Subcutaneous adipose tissue (tissue), 4 donors: ENCODE data around the gene CERT1. TPM values are rescaled to one million over a fixed set of nuclear protein-coding genes. Genes with fewer than 3 reads are reported as not detected.

Experiments used
- small RNA-seq: library from RNA; depleted of rRNA; stranded (forward); fragments of <200 nt; gene quantifications from one replicate; pipeline ENCODE3, GENCODE V24; 2016
- total RNA-seq, 4 donors: library from RNA; depleted of rRNA; stranded (reverse); fragments of >200 nt; gene quantifications; one replicate each; pipeline ENCODE4 v1.1.0, GENCODE V29; 2016
- TF ChIP-seq, protein P1 (sequence below): fragments of 450-650 bp; IDR thresholded peaks from one replicate; pipeline ENCODE4 v1.5.1; 2016; ENCODE audit warnings: low read depth, mild to moderate bottlenecking, control low read depth, antibody characterized with exemption, moderate library complexity

The CERT1 gene
- total RNA-seq, 4 donors from 2014 or later = 77.6 to 106 (median 86.1) TPM

DNA sequence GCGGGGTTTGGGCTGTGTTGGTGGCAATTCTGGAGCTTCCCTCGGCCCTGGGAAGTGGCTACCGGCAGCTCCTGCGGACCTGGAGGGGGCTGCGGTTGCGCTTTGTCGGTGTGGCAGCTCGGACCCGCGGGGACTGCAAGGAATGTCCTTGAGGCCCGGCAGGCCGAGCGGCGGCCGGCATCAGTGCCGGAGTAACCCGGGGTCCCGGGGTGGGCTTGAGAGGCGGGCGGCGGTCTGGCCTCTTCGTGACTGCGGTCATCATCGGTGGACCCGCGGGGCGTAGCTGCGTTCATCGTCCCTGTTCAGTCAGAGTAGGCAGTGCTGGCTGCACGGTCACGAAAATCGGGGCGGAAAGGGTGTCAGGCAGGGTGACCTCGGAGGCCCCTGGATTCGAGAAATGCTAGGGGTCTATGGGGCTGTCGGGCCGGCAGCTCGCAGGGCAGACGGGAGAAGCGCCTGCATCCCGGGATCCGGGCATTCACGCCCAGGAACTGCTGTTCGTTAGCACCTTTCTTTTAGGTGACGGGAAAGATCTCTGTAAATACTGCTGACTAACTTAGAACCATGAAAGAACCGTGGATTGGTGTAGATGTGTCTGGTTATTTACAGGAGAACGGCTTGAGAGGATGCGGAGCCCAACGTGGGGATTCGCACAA lies 173.9 kb downstream of the CERT1 start:
- TF ChIP-seq, protein P1, sequence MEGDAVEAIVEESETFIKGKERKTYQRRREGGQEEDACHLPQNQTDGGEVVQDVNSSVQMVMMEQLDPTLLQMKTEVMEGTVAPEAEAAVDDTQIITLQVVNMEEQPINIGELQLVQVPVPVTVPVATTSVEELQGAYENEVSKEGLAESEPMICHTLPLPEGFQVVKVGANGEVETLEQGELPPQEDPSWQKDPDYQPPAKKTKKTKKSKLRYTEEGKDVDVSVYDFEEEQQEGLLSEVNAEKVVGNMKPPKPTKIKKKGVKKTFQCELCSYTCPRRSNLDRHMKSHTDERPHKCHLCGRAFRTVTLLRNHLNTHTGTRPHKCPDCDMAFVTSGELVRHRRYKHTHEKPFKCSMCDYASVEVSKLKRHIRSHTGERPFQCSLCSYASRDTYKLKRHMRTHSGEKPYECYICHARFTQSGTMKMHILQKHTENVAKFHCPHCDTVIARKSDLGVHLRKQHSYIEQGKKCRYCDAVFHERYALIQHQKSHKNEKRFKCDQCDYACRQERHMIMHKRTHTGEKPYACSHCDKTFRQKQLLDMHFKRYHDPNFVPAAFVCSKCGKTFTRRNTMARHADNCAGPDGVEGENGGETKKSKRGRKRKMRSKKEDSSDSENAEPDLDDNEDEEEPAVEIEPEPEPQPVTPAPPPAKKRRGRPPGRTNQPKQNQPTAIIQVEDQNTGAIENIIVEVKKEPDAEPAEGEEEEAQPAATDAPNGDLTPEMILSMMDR = no peak

DNA sequence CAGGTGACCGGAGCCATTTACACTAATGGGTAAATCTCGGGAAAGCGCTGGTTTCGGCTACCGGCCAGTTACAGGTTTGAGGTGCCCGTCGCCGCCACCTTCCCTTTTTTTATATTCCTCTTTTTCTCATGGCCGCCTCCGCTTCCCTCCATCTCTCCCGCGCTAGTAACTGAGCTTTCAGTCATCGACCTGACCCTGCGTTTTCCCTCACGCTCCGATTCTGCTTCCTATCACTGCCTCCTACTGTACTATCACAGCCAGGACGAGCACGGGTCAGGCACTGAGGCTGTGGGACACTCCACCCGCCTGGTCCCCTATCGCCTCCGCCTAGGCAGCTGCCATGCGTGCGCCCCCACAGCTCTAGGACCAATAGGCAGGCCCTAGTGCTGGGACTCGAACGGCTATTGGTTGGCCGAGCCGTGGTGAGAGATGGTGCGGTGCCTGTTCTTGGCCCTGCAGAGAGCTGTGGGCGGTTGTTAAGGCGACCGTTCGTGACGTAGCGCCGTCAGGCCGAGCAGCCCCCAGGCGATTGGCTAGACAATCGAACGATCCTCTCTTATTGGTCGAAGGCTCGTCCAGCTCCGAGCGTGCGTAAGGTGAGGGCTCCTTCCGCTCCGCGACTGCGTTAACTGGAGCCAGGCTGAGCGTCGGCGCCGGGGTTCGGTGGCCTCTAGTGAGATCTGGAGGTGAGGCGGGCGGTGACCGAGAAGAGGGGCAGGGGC lies 174.7 kb downstream of the CERT1 start, which contains the start of gene HMGCR:
TSS of gene HMGCR (plus strand) at position 606 of the 722 bp plus-strand sequence. CDS start 5,386 bp downstream, outside the sequence.
- TF ChIP-seq, protein P1 = no peak

DNA sequence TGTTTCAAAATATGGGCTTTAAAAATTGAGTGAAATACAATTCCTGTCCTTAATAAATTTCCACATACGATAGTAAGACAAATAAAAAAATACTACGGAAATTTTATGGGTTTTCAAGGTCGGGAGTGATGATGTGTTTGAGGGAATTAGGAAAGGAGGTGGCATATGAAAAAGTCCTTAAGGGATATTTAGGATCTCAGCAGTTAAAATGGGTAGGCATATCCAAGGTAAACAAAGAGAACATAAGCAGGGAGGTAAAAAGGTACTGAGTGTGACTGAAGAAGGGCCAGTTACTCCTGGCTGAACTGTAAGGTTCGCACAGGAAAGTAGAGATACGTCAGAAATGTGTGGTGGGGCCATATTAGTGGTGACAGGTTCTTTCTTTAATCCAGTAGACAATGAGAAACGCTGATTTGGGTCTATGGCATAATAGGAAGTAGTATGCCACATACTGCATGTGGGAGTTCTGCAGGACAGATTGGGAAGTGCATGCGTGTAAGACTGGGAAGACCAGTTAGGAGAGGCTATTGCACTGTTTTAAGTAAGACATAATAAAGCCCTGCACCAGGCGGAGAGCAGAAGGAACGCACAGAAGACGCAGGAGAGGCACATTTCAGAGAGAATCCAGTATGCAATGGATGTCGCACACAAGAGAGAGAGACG lies 175.3 kb downstream of the CERT1 start:
- TF ChIP-seq, protein P1 = no peak

DNA sequence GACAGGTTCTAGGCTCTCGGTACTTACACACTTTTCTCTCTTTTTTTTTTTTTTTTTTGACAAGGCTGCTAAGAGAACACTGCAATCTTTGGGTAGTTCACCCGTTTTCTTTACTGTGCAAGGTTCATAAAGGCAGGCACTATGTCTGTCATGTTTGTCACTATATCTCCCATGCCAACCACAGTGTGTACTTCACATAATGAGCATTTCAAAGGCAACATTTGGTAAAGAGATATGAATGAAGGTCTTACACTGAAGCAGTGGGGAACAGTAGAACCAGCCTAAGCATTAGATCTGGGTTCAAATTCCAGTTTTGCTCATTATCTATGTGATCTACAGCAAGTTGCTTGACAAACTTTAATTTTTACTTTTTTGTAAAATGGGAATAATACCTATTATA lies 175.9 kb downstream of the CERT1 start:
- TF ChIP-seq, protein P1 = no peak

DNA sequence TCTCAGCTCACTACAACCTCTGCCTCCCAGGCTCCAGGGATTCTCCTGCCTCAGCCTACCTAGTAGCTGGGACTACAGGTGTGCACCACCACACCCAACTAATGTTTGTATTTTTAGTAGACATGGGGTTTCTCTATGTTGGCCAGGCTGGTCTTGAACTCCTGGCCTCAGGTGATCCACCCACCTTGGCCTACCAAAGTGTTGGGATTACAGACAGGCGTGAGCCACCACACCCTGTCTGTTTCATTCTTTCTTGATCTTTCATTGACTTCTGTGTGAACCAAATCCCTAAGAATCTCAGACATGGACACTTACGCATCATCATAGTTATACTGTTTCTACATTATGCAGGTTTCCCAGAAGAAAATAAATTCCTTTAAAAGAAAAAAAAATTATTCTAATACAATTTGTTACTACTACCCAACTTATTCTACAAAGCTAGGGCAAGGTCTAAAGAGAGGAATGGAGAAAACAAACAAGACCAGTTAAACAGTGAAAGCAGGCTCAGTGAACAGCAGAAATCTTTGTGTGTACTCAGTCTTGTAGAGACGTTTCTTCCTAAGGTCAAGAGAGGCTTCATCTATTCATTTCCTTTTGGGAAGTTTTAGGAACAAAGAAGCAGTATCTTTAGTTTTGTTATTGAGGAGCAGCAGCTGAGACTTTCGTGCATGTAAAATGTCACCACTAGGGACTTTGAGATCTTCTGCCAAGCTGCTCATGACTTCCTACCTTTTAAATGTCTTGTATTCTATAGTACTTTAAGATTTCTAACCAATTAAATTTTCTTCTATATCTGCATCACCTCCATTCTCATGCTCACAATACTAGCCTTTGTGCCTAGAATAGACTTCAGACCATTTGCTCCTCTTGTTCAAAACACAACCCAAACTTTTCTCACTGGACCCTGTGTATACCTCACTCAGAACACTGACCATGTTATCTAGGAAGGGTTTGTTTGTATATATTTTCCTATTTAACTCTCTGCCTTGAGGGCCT lies 180.0 kb downstream of the CERT1 start:
- TF ChIP-seq, protein P1 = no peak

DNA sequence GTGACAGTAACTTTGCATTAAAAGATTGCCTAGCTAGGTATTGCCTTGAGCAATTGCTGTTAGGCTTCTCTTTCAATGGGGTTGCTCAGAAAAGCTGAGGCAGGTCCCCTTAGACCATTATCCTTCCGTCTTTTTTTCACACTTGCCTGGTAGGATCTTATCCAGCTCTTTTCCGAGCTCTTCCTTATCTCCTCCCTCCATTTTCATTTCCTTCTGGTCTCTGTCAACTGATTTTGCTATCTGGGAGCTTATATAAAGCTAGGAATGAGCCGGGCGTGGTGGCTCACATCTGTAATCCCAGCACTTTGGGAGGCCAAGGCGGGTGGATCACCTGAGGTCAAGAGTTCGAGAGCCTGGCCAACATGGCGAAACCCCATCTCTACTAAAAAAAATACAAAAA lies 181.0 kb downstream of the CERT1 start:
- TF ChIP-seq, protein P1 = no peak

Small RNA genes lying within 50 kb of the gene (small RNA-seq; reads per million reads assigned to genes)
- not detected for gene RNU7-175P

Other genes starting within 250 kb of the CERT1 start
- 10 to 100 TPM in 3 of 4 donors, 1 to 10 TPM in 1; 7.2 to 25.5 (median 13.1) TPM for gene HMGCR, start 174.4 kb downstream of the CERT1 start, total RNA-seq
- gene POLK, start 262 bp upstream of the CERT1 start, total RNA-seq = 10 to 100 TPM; 34.5 to 60.0 (median 45.0) TPM
- gene ANKDD1B, start 99.8 kb upstream of the CERT1 start, total RNA-seq = 1 to 10 TPM in 1 of 4 donors, under 1 TPM in 1, not detected in 2; 0.51 to 1.5 TPM
- 10 to 100 TPM; 10.9 to 17.8 (median 14.9) TPM for gene POC5, start 205.8 kb upstream of the CERT1 start, total RNA-seq